PC-3 (cell line): ENCODE results near the gene MRPL33.

Experiments
- CTCF ChIP-seq: fragments of 300-600 bp; sonication (generic); conservative IDR thresholded peaks from 2 replicates; pipeline ENCODE4 v1.5.1; 2017; ENCODE audit warnings: antibody characterized with exemption, low read depth, mild to moderate bottlenecking, low read length
- EZH2 ChIP-seq: fragments of 300-600 bp; sonication (generic); IDR thresholded peaks from one replicate; pipeline ENCODE4 v1.6.1; 2017; ENCODE audit warnings: antibody characterized with exemption, mild to moderate bottlenecking, low read length; ENCODE audit not compliant: unreplicated experiment
- EZH2phosphoT487 ChIP-seq: fragments of 300-600 bp; sonication (generic); IDR thresholded peaks from 2 replicates; pipeline ENCODE4 v1.6.1; 2018; ENCODE audit warnings: mild to moderate bottlenecking, antibody characterized with exemption, low read length, borderline replicate concordance

- TF ChIP-seq CTCF: no peak
- TF ChIP-seq EZH2: no peak
- no peak for TF ChIP-seq EZH2phosphoT487
These were observed 8.0 kb downstream of the MRPL33 start for GRCh38 chr2:27779417-27780055.
